Activated naive CD8-positive, alpha-beta T cell treated with anti-CD3 and anti-CD28 coated beads, Interleukin-2, amount 50 U/mL, for 16 hours (primary cell): ENCODE data around the gene C7orf33.
"Not testable (repeated sequence)": the region's sequence is repeated elsewhere in the genome, so short reads cannot be mapped to it uniquely, and the experiment has no call there.

Source experiments
- DNase-seq: peaks from one replicate; pipeline ENCODE4 v3.0.0-alpha.2; 2020; ENCODE audit warnings: low read depth, low spot score

C7orf33 gene

DNA sequence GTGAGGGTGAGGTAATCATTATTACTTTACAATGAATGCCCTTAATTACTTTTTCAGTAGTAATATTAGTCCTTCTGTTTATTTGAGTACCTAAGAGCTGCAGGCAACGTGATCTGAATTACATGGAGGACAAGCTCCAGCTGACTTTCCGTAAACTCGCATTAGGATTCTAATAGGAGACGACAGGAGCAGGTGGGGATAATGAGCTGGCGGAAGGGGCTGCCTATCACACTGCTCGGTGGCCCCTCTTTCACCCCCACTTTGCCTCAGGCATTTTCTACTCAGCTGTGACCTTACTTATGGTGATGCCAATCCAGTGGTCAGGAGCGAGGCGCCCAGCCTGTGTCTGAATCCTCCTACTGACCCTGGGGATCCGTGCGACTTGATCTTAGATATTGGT lies at the start of gene C7orf33:
C7orf33 (plus strand) TSS at position 296 of the 400 bp plus-strand sequence. CDS start 160 bp downstream, outside the sequence.
- no peak for DNase-seq

- DNase-seq: no peak
Observed at GRCh38 chr7:148541891-148542504, 48.6 kb upstream of the C7orf33 start.

GRCh38 chr7:148543302-148543701 lies 47.3 kb upstream of the C7orf33 start:
- no peak for DNase-seq

DNA sequence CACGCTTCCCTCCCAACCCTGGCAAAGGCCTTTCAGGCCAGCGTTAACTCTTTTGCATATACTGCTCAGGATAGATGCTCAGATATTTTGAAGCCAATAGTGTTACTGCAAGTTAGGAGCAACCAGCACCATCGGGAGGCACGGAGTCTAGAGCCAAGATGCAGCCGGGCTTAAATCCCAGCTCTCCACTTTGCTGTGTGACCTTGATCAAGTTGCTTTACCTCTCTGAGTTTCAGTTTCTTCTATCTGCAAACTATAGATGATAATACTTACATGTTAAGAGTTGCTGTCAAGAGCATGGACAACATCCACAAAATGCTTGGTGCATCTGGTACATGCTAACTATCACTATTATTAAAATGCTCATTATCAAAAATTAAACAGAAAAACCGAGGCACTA lies 45.4 kb upstream of the C7orf33 start:
- no peak for DNase-seq

- DNase-seq: no peak
Observed at GRCh38 chr7:148545932-148546331, 44.6 kb upstream of the C7orf33 start.

DNA sequence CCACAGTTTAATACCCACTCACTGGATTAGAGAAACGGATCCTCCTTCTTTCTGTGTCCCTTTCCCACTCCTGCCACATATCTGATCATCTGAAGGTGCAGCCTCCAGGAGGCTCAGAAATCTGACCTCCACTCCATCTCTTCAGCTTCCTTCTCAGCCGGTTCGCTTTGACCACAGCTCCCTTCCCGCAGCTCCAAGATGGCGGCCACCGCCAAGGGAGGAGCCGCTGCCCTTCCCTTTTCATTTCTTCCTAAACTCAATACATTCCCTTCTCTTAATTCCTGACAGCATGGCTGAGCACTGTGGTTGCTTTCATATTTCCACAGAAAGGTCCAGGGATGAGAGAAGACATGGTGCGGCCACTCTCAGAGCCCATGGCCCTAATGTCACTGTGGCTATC lies 43.7 kb upstream of the C7orf33 start:
- no peak for DNase-seq

GRCh38 chr7:148547951-148548350 lies 42.6 kb upstream of the C7orf33 start:
- DNase-seq: no peak

- DNase-seq: no peak
Observed at GRCh38 chr7:148553979-148554378, 36.6 kb upstream of the C7orf33 start.

GRCh38 chr7:148556892-148557291 lies 33.7 kb upstream of the C7orf33 start:
- no peak for DNase-seq

GRCh38 chr7:148558914-148559313 lies 31.7 kb upstream of the C7orf33 start:
- no peak for DNase-seq

- no peak for DNase-seq
Observed at GRCh38 chr7:148561099-148561498, 29.5 kb upstream of the C7orf33 start.

GRCh38 chr7:148563583-148564274 lies 26.8 kb upstream of the C7orf33 start:
- no peak for DNase-seq

- not testable (repeated sequence) for DNase-seq
Observed at GRCh38 chr7:148564275-148564951, 26.2 kb upstream of the C7orf33 start.

- no peak for DNase-seq
Observed at GRCh38 chr7:148566736-148567135, 23.8 kb upstream of the C7orf33 start.

GRCh38 chr7:148567524-148567923 lies 23.0 kb upstream of the C7orf33 start:
- DNase-seq: no peak

DNA sequence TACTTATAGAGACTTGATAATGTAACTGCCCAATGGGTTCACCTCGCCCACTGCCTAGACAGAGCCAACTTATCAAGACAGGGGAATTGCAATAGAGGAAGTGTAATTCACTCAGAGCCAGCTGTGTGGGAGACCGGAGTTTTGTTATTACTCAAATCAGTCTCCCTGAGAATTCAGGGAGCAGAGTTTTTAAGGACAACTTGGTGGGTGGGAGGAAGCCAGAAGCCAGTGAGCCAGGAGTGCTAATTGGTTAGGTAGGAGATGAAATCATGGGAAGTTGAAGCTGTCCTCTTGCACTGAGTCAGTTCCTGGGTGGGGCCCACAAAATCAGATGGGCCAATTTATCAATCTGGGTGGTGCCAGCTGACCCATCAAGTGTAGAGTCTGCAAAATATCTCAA lies 20.1 kb upstream of the C7orf33 start:
- DNase-seq: no peak

GRCh38 chr7:148570973-148571372 lies 19.6 kb upstream of the C7orf33 start:
- not testable (repeated sequence) for DNase-seq

DNA sequence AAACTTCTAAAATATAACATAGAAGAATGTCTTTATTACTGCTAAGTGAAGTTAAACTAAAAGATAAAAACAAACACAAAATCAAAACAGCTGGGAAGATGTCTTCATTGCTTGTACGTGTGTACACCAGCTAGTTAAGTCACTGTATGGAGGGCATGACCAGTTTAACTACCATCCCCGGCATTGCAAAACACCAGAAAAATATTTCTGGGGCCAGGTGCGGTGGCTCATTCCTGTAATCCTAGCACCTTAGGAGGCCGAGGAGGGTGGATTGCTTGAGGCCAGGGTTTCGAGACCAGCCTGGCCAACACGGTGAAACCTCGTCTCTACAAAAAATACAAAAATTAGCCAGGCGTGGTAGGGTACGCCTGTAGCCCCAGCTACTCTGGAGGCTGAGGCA lies 19.2 kb upstream of the C7orf33 start:
- no peak for DNase-seq

GRCh38 chr7:148572067-148572522 lies 18.5 kb upstream of the C7orf33 start:
- DNase-seq: no peak

- not testable (repeated sequence) for DNase-seq
Observed at GRCh38 chr7:148573581-148573980, 17.0 kb upstream of the C7orf33 start.

- DNase-seq: peak; percentile 16
Observed at GRCh38 chr7:148575640-148576411, 14.7 kb upstream of the C7orf33 start.

- no peak for DNase-seq
Observed at GRCh38 chr7:148579366-148579765, 11.2 kb upstream of the C7orf33 start.
